WTC11 (cell line): ENCODE measurements around the gene GUCY1A2. TPM values are rescaled to one million over a fixed set of nuclear protein-coding genes. Genes with fewer than 3 reads are reported as not detected.
A peak's percentile ranks its signal among the peaks of the same experiment; 100 is the strongest.

Experiments
- ATAC-seq: fragments of 200-7000 bp; cut with Tn5 transposase; 2 replicates; pipeline ENCODE4 v1.10.0; 2021; ENCODE audit warnings: mild to moderate bottlenecking, moderate library complexity
- CTCF ChIA-PET: fragments of 300-600 bp; sonication (Branson Sonifier 250); formaldehyde crosslinking; loops from one replicate; lab custom pipeline; 2021; ENCODE audit warnings: antibody characterized with exemption; lab: Charles Lee
- POLR2A ChIA-PET: fragments of 350-600 bp; sonication (Branson Sonifier 250); formaldehyde crosslinking; loops from one replicate; lab custom pipeline; 2021; ENCODE audit warnings: antibody characterized with exemption; lab: Charles Lee
- DNase-seq: peaks from one replicate; pipeline ENCODE4 v3.0.0; 2021; ENCODE audit warnings: low spot score
- H3K27ac Mint-ChIP-seq: 2 replicates; pipeline ENCODE4 v1.8.0; 2021; ENCODE audit warnings: mixed read lengths
- H3K27me3 Mint-ChIP-seq: 2 replicates; pipeline ENCODE4 v1.8.0; 2021; ENCODE audit warnings: low read depth, mild to moderate bottlenecking, moderate library complexity, mixed read lengths
- H3K36me3 Mint-ChIP-seq: 2 replicates; pipeline ENCODE4 v1.8.0; 2021; ENCODE audit warnings: mixed read lengths
- H3K4me1 Mint-ChIP-seq: 2 replicates; pipeline ENCODE4 v1.8.0; 2022; ENCODE audit warnings: mixed read lengths
- H3K4me3 Mint-ChIP-seq: 2 replicates; pipeline ENCODE4 v1.8.0; 2021; ENCODE audit warnings: mild to moderate bottlenecking, moderate library complexity, mixed read lengths
- H3K9me3 Mint-ChIP-seq: 2 replicates; pipeline ENCODE4 v1.8.0; 2021; ENCODE audit warnings: mixed read lengths
- AFF4 ChIP-seq: sonication (generic); formaldehyde crosslinking; IDR thresholded peaks from 2 replicates; pipeline ENCODE4 v1.8.1; 2023; ENCODE audit warnings: mild to moderate bottlenecking, missing genetic modification reagents, borderline replicate concordance
- CDX4 ChIP-seq: fragments of 250-450 bp; sonication (Bioruptor Pico); IDR thresholded peaks from 2 replicates; pipeline ENCODE4 v1.9.0; 2021; ENCODE audit warnings: moderate library complexity, mild to moderate bottlenecking, inconsistent platforms, borderline replicate concordance
- CREB1 ChIP-seq: sonication (generic); formaldehyde crosslinking; IDR thresholded peaks from 2 replicates; pipeline ENCODE4 v1.8.0; 2023; ENCODE audit warnings: mild to moderate bottlenecking, missing genetic modification reagents
- E2F1 ChIP-seq: sonication (generic); formaldehyde crosslinking; IDR thresholded peaks from 2 replicates; pipeline ENCODE4 v1.8.0; 2022; ENCODE audit warnings: mild to moderate bottlenecking, missing genetic modification reagents
- E2F5 ChIP-seq: sonication (generic); formaldehyde crosslinking; IDR thresholded peaks from 2 replicates; pipeline ENCODE4 v1.8.1; 2022; ENCODE audit warnings: mild to moderate bottlenecking, moderate library complexity, missing genetic modification reagents
- GABPB1 ChIP-seq: sonication (generic); formaldehyde crosslinking; IDR thresholded peaks from 2 replicates; pipeline ENCODE4 v1.8.1; 2023; ENCODE audit warnings: mild to moderate bottlenecking, missing genetic modification reagents
- MXD4 ChIP-seq: fragments of 250-450 bp; sonication (Bioruptor Pico); IDR thresholded peaks from 2 replicates; pipeline ENCODE4 v1.8.0; 2021; ENCODE audit warnings: mild to moderate bottlenecking, moderate library complexity, borderline replicate concordance
- PRRX2 ChIP-seq: fragments of 250-450 bp; sonication (Bioruptor Pico); IDR thresholded peaks from 2 replicates; pipeline ENCODE4 v1.8.0; 2021; ENCODE audit warnings: mild to moderate bottlenecking
- STAT6 ChIP-seq: sonication (generic); formaldehyde crosslinking; conservative IDR thresholded peaks from 2 replicates; pipeline ENCODE4 v1.8.1; 2023; ENCODE audit warnings: mild to moderate bottlenecking, low read depth, missing genetic modification reagents, moderate library complexity
- ZBTB43 ChIP-seq: sonication (generic); formaldehyde crosslinking; IDR thresholded peaks from 2 replicates; pipeline ENCODE4 v1.8.1; 2023; ENCODE audit warnings: mild to moderate bottlenecking, missing genetic modification reagents
- ZNF121 ChIP-seq: sonication (generic); formaldehyde crosslinking; IDR thresholded peaks from 2 replicates; pipeline ENCODE4 v1.8.0; 2023; ENCODE audit warnings: missing genetic modification reagents
- ZNF219 ChIP-seq: sonication (generic); formaldehyde crosslinking; IDR thresholded peaks from 2 replicates; pipeline ENCODE4 v1.8.0; 2023; ENCODE audit warnings: missing genetic modification reagents, mild to moderate bottlenecking, borderline replicate concordance
- ZNF281 ChIP-seq: sonication (generic); formaldehyde crosslinking; IDR thresholded peaks from 2 replicates; pipeline ENCODE4 v1.8.0; 2023; ENCODE audit warnings: mild to moderate bottlenecking, missing genetic modification reagents
- total RNA-seq: library from RNA; stranded (reverse); gene quantifications from 3 replicates; pipeline ENCODE4 v1.2.3, GENCODE V29; 2021

GUCY1A2 gene
- total RNA-seq, 1 experiment from 2014 or later: 0.90 TPM

GRCh38 chr11:106670069-106670468, 348.2 kb downstream of the GUCY1A2 start:
- H3K36me3 Mint-ChIP-seq: no peaks in the 10 kb centered on the region
- no peaks in the 10 kb centered on the region for H3K9me3 Mint-ChIP-seq
- no peak for TF ChIP-seq PRRX2
- no peak for TF ChIP-seq ZNF121 (CRISPR knock-in tag)
- no peak for TF ChIP-seq MXD4
- TF ChIP-seq GABPB1 (CRISPR knock-in tag): no peak
- no peak for TF ChIP-seq CDX4 (CRISPR knock-in tag)
- TF ChIP-seq E2F1 (CRISPR knock-in tag): no peak
- TF ChIP-seq ZBTB43 (CRISPR knock-in tag): no peak
- no peak for TF ChIP-seq CREB1 (CRISPR knock-in tag)
- no peak for TF ChIP-seq ZNF219 (CRISPR knock-in tag)
- TF ChIP-seq E2F5 (CRISPR knock-in tag): no peak
- no peak for TF ChIP-seq STAT6 (CRISPR knock-in tag)
- TF ChIP-seq ZNF281: no peak
- no peak for TF ChIP-seq AFF4 (CRISPR knock-in tag)
- ATAC-seq (peak; percentile 86), DNase-seq (no peak)
- H3K4me1 Mint-ChIP-seq: peaks cover 18% of the 10 kb centered on the region
- CTCF ChIA-PET: interaction anchor here (1.2 kb wide), 1 partner anchor 514 kb away, joined by 3 read pairs; no protein-coding TSS in a partner anchor
- H3K27me3 Mint-ChIP-seq: no peaks in the 10 kb centered on the region
- POLR2A ChIA-PET: no interaction called here
- H3K27ac Mint-ChIP-seq: peak overlapping the region; percentile 15; the same call in 1 of the 2 replicates
- no peak overlapping the region for H3K4me3 Mint-ChIP-seq
